RPMI7951 (cell line): ENCODE data around the gene PAGE1. TPM values are rescaled to one million over a fixed set of nuclear protein-coding genes. Genes with fewer than 3 reads are reported as not detected.
"Not testable (repeated sequence)": the region's sequence is repeated elsewhere in the genome, so short reads cannot be mapped to it uniquely, and the experiment has no call there.

Experiments used
- DNase-seq: peaks from one replicate; pipeline ENCODE4 v3.0.0-alpha.2; 2012; ENCODE audit warnings: low read depth
- total RNA-seq: library from RNA; depleted of rRNA; stranded (reverse); fragments of >200 nt; shearing (Covaris generic); gene quantifications from 2 replicates; pipeline ENCODE4 v1.2.3, GENCODE V29; 2014; rRNA removed

The PAGE1 gene
- 1.1 and 2.7 TPM in 2 replicates for total RNA-seq

- DNase-seq = no peak
Observed at GRCh38 chrX:49695276-49696180, at the start of gene PAGE1. TSS of gene PAGE1 (minus strand) at chrX:49695984. CDS start at chrX:49694770, 1,214 bp downstream.

- not testable (repeated sequence) for DNase-seq
Observed at GRCh38 chrX:49741501-49741900, 45.7 kb upstream of the PAGE1 start.

GRCh38 chrX:49727847-49728246 is 32.1 kb upstream of the PAGE1 start:
- DNase-seq = no peak

GRCh38 chrX:49726966-49727365 is 31.2 kb upstream of the PAGE1 start:
- DNase-seq = no peak

GRCh38 chrX:49725923-49726904 is 30.4 kb upstream of the PAGE1 start:
- DNase-seq = no peak

- DNase-seq = no peak
Observed at GRCh38 chrX:49725401-49725800, 29.6 kb upstream of the PAGE1 start.

GRCh38 chrX:49720106-49720505 is 24.3 kb upstream of the PAGE1 start:
- DNase-seq = not testable (repeated sequence)

GRCh38 chrX:49712577-49712976 is 16.8 kb upstream of the PAGE1 start:
- DNase-seq = no peak

GRCh38 chrX:49710744-49711319 is 15.0 kb upstream of the PAGE1 start:
- DNase-seq = no peak

GRCh38 chrX:49704691-49705404 is 9.1 kb upstream of the PAGE1 start:
- DNase-seq = no peak

GRCh38 chrX:49701933-49702332 is 6.1 kb upstream of the PAGE1 start:
- DNase-seq = no peak

- DNase-seq = no peak
Observed at GRCh38 chrX:49701323-49701722, 5.5 kb upstream of the PAGE1 start.

GRCh38 chrX:49675075-49675719 is 20.6 kb downstream of the PAGE1 start:
- no peak for DNase-seq

- DNase-seq = no peak
Observed at GRCh38 chrX:49673394-49673793, 22.4 kb downstream of the PAGE1 start.

- DNase-seq = no peak
Observed at GRCh38 chrX:49664824-49665223, 31.0 kb downstream of the PAGE1 start.

- no peak for DNase-seq
Observed at GRCh38 chrX:49661881-49662280, 33.9 kb downstream of the PAGE1 start.

- no peak for DNase-seq
Observed at GRCh38 chrX:49659771-49660170, 36.0 kb downstream of the PAGE1 start.

- DNase-seq = no peak
Observed at GRCh38 chrX:49656533-49656932, 39.3 kb downstream of the PAGE1 start.

- no peak for DNase-seq
Observed at GRCh38 chrX:49644991-49645637, 50.7 kb downstream of the PAGE1 start.
